Measurements from ENCODE around the gene JADE2.
"Not testable (repeated sequence)": the region's sequence is repeated elsewhere in the genome, so short reads cannot be mapped to it uniquely, and the experiment has no call there.

JADE2 gene

DNA sequence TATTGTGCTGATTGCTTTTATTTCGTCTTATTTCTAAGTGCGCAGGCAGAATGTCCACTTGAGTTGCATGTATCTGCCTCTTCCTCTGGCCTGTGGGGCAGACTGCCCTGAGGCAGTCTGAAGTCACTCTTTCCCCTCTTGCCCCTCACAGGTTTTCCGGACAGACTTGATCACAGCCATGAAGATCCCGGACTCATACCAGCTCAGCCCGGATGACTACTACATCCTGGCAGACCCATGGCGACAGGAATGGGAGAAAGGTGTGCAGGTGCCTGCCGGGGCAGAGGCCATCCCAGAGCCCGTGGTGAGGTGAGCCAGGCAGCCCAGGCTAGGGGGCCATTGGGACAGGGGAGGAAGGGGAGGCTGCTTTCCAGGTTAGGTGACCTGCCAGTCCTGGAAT, 26.4 kb downstream of the JADE2 start:
- no peak for DNase-seq (ENCODE audit: low read depth in 2 of 2)

DNA sequence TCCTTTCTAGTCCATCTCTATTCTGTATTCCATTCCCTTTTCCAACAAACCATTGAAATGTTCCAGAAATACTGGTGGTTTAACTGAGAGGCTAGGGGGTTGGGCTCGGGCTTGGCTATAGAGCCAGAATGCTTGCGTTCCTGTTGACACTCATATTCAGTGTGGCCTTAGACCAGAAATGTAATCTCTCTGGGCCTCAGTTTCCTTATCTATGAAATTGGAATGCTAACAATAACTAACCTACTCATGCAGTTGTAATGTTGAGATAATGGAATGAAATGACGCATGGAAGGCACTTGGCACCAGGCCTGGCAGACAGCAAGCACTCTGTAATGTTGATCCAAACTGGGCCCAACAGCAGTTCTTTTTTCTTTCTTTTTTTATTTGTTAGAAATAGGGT, 26.8 kb downstream of the JADE2 start:
- no peak for DNase-seq (ENCODE audit: low read depth in 2 of 2)

DNA sequence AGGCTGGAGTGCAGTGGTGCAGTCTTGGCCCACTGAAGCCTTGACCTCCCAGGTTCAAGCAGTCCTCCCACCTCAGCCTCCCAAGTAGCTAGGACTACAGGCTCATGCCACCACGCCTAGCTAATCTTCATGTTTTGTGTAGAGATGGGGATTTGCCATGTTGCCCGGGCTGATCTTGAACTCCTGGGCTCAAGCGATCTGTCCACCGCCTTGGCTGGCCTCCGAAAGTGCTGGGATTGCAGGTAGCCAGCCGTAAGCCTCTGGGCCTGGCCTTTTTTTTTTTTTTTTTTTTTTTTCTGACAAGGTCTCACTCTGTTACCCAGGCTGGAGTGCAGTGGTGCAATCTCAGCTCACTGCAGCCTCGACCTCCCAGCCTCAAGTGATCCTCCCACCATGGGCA, 27.2 kb downstream of the JADE2 start:
- DNase-seq (ENCODE audit: low read depth in 2 of 2), result not testable (repeated sequence)

DNA sequence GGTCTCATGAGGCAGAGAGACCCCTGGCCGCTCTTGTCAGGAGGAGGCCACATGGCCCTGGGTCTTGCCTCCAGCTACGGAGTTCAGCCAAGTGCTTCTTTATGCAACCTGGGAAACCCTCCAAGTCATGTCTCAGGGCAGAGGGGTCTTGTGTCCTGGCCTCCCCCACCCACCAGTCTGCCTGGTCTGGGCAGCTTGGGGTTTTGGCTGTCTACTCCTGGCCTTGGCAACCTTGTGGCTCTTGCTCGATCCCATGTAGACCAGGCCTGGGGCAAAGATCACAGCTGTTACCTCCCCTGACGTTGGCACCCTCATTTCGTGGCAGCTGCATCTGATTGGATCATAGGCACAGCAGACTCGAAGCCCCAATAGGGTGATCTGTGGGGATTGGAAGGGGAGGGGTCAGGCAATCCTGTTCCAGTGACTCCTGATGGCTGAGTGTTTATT, 28.4 kb downstream of the JADE2 start:
- no peak for DNase-seq (ENCODE audit: low read depth in 2 of 2)

DNA sequence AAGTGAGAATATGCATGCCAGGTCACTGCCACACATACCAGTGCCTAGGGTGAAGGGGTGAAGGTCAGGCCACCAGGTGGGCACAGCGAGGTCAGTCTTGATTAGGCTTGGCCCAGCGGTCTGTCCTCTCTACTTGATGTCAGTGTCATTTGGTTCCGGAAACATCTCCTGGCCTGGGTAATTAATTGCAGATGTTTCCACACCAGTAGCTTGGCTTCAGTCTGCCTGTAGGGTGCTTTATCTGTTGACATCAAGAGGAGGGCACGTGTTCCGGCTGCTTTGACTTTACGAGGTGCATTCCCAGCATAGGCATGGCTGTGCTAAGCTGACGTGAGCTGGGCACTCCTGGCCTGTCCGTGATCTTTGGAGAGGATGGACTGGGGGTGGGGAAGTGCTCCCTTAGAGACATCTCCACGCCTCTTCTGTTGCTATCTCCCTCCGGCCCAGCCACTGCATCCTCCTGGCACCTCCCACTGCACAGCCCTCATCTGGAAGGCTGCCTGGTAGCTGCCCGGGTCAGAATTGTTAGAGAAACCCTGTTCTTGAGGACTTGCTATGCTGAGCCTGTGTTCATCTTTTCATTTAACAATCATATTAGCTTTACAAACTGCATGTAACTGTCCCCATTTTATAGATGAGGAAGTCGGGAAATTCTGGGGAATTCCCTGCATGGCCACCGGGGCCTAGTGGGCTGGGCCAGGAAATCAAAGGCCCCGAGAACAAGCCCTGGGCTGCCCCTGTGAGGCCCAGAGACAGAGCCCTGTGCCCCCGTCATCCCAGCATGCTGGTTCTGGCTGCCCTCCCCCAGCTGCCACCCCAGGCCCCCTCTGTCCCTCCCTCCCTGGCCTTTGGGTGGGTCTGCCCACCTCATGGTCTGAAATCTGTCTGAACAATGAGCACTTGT, 29.1 kb downstream of the JADE2 start:
- peak in 1 of 2 donors; percentile 27 for DNase-seq (ENCODE audit: low read depth in 2 of 2)

DNA sequence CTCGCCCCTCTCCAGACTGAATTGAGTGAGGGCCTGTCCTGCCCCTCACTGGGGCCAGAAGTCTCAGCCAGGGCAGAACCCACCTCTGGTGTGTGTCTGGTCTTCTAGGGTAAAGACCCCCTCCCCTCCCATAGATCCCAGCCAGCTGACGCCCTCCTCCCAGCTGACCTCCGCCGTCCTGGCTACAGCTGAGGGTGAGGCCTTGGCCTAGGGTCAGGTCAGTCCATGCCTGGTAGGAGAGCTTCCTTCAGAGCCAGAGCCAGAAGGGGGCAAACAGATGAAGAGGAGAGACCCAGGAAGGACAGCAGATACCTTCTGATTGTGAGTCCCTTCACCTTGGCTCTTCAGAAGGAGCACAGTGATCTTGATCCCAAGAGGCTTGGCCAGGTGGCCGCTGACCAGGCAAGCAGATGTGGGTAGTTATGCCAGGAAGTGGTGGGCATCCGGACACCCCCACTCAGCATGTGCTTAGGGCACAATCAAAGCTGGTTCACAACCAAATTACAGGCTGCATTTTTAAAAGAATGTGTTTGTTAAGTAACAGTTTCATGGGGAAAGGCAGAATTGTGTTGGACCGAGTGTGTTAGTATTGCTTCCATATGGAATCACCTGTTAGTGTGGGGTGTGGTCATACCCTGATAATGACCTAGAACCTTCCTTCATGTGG, 29.9 kb downstream of the JADE2 start:
- no peak for DNase-seq (ENCODE audit: low read depth in 2 of 2)

DNA sequence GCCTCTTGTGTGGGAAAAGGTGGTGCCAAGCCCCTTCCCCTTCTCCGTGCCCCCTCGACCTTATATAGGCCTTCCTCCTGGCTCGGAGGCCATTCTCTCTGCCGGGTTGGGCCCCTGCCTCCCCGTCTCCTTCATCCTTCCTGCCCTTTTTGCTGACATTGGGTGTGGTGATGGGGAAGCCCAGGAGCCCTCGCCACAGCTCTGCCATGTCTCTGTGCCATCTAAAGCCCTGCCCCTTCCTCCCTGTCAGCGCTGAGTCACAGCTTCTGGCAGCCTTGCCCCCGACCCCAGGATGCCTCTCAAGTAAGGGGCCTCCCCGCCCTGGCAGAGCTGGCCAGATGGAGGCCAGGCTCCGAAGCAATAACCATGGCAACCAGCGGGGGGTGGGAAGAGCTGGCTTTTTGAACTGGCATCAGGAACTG, 30.4 kb downstream of the JADE2 start:
- DNase-seq (ENCODE audit: low read depth in 2 of 2), result peak; percentile 61 to 71

DNA sequence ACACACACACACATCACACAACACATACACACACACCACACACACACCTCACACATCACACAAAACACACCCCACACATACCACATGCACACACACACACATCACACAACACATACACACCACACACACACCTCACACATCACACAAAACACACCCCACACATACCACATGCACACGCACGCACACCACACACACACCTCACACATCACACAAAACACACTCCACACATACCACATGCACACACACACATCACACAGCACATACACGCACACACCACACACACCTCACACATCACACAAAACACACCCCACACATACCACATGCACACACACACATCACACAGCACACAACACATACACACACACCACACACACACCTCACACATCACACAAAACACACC, 31.1 kb downstream of the JADE2 start:
- DNase-seq (ENCODE audit: low read depth in 2 of 2), result not testable (repeated sequence)

DNA sequence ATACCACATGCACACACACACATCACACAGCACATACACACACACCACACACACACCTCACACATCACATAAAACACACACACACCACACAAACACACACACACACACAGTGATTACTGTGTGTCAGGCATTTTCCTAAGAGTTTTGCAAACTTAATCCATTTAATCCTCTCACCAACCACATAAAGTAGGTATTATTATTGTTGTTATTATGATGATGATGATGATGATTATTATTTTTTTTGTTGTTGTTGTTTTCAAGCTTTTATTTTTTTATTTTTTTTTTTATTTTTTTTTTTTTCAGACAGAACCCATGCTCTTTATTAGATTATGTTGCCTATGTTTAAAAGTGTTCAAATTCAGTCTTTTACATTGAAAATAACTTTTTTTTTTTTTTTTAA, 31.5 kb downstream of the JADE2 start:
- DNase-seq (ENCODE audit: low read depth in 2 of 2), result no peak

DNA sequence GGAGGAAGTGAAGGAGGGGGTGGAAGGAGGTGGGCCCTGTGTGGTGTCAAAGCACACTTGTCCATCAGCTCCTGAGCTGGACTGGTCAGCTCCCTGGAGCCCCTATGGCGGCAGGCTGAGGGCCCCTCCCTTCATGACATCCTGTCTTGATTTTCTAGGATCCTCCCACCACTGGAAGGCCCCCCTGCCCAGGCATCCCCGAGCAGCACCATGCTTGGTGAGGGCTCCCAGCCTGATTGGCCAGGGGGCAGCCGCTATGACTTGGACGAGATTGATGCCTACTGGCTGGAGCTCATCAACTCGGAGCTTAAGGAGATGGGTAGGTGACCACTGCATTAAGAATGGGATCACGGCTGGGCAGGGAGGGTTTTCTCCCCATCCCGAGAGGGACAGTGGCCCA, 34.2 kb downstream of the JADE2 start:
- no peak for DNase-seq (ENCODE audit: low read depth in 2 of 2)

DNA sequence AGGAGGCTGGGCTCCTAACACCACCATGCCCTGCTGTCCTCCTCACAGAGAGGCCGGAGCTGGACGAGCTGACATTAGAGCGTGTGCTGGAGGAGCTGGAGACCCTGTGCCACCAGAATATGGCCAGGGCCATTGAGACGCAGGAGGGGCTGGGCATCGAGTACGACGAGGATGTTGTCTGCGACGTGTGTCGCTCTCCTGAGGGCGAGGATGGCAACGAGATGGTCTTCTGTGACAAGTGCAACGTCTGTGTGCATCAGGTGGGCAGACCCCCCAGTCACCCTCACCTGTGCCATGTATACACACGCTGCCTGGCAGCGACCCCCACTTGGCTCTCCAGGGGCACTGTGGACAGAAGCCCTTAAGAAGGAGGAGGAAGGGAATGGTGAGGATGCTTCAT, 35.2 kb downstream of the JADE2 start:
- DNase-seq (ENCODE audit: low read depth in 2 of 2), result no peak

DNA sequence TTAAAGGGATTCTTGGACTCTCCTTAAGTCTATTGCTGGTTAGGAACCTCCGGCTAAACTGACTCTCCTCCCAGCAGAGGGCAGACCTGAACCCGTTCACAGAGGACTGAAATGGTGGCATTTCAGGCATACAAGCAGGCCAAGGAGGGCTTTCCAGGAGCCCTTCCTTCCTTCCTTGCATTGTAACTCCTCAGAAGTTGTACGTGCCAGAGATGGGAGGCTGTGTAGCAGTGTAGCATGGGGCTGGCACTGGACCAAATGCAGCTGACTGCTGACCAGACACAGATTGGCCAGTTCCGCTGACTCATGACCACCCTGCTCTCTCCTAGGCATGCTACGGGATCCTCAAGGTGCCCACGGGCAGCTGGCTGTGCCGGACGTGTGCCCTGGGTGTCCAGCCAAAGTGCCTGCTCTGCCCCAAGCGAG, 36.4 kb downstream of the JADE2 start:
- DNase-seq (ENCODE audit: low read depth in 2 of 2), result no peak

DNA sequence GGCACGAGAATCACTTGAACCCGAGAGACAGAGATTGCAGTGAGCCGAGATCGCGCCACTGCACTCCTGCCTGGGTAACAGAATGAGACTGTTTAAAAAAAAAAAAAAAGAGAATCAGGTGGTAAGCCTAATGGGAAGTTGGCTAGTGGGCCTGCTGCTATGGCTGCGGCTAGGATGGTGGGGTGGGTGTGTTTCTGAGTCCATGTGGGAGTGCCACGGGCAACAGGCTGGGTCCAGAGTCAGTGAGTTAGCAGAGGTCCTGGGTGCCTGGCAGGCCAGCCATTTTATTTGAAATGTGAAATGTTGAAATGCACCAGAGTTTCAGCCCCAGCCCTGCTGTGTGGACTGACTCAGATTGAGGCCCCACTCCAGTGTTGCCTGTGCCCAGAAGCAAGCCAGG, 37.8 kb downstream of the JADE2 start:
- DNase-seq (ENCODE audit: low read depth in 2 of 2), result no peak

DNA sequence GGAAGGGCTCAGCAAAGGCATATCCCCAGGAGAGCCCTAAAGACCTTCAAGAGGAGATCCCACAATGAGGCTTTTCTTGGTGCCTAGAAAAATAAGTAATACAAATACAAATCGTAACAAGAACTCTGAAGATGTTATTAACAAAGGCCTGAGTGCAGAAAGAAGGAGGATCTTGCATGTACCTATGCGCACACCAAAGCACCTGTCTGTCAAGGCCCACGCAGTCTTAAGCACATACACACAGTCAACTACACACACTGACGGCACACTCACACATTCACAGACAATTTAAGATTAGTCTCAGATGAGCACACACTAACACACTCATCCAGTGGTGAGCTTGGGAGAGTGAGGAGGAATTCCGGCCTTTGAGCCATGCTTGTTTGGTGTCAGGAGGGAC, 38.5 kb downstream of the JADE2 start:
- DNase-seq (ENCODE audit: low read depth in 2 of 2), result no peak

DNA sequence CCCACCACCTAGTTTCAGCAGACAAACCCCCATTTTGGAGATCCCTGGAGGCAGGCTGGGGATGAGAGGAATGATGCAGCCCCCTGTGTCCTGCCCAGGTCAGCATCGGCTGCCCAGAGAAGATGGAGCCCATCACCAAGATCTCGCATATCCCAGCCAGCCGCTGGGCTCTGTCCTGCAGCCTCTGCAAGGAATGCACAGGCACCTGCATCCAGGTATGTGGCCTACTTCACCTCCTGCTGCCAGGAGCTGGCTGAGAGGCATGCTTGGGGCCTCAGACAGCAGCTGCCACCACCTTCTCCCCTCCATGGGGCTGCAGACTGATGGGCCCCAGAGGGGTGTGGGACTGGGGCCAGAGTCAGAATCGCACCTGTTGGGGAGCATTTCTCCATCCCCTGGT, 38.9 kb downstream of the JADE2 start:
- DNase-seq (ENCODE audit: low read depth in 2 of 2), result no peak

DNA sequence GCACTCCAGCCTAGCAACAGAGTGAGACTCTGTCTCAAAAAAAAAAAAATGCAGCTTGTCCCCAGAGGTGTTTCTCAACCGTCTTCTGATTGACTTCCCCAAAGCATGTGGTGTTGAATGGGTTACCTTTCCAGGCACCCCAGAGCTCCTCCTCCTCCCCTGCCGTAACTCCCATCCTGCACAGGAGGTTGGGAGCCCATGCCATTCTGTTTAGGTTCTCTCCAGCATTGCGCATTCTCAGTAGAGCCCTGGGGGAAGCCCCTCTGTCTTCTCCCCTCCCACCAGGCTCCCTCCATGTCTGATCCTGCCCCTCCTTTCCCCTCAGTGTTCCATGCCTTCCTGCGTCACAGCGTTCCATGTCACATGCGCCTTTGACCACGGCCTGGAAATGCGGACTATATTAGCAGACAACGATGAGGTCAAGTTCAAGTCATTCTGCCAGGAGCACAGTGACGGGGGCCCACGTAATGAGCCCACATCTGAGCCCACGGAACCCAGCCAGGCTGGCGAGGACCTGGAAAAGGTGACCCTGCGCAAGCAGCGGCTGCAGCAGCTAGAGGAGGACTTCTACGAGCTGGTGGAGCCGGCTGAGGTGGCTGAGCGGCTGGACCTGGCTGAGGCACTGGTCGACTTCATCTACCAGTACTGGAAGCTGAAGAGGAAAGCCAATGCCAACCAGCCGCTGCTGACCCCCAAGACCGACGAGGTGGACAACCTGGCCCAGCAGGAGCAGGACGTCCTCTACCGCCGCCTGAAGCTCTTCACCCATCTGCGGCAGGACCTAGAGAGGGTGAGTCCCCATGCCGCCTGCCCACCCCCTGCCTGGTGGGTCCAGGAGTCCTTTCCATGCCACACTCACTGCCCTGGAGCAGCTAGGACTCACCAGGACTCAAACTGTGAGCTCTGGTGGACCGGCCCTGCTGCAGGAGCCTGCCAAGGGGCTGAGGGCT, 40.6 kb downstream of the JADE2 start:
- no peak for DNase-seq (ENCODE audit: low read depth in 2 of 2)

DNA sequence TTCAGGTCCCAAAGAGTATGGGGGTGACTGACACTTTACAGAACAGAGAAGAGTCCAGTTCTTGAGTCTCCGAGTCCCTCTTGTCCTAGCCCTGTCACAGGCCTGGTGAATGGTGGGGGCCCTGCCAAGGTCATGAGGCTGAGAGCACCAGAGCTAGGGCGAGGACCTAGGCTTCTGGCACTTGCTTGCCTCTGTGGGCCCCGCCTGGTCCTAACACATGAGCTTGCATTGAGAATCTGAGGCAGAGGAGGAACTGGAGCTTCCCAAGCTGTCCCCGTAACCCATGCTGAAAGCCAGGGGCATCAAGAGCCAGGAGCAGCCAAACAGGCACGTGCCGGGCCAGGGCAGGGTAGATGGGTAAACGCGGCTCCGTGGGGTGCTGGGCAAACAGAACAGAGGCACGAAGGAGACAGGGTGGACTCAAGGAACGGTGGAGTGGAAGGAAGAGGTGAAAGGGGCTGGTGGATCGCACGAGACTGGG, 41.3 kb downstream of the JADE2 start:
- no peak for DNase-seq (ENCODE audit: low read depth in 2 of 2)

DNA sequence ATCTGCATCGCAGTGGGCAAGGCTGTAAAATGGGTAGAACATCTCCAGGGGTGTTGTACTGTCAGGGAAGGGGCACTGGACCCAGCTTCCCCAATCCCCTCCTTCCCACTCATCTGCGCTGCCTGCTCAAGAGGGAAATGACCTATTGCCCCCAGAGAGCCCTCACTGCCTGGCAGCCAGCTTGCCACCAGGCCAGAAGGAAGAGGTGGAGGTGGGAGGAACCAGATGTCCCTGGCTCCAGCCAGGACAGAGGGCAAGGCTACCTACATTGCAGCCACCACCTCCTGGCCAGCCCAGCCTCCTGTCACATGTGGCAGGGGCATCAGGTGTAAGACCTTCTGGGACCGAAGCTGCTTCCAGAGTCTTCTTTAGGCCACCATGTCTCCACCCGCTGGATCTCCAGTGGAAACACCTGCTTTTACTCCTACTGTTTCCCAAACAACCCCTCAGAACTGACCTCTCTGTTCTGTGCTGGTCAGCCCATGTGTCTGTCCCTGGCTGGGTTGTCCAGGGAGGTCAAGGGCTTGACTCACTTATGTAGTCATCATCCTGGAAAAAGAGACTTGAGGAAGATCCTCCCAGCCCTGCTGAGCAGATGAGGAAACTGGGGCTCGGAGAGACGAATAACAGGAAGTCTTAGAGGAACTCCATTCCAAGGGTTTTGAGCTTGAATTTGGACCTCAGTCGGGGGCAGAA, 42.3 kb downstream of the JADE2 start:
- no peak for DNase-seq (ENCODE audit: low read depth in 2 of 2)

DNA sequence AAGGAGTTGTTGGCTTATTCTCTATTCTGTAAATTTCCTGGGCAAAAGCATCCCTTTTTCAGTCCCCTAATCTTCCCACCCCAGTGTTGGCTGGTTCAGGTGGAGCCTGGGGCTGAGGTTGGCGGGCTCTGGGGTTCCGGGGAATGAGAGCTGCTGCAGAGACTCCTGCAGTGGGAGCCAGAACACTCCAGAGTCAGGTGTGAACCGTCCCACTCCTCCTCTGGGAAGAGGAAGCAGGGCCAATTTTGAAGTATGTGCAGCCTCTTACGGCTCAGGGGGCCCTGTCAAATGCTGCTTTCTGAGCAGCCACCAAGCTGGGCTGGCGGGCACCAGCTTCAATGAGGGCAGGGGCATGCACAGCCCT, 42.8 kb downstream of the JADE2 start:
- DNase-seq (ENCODE audit: low read depth in 2 of 2), result no peak

DNA sequence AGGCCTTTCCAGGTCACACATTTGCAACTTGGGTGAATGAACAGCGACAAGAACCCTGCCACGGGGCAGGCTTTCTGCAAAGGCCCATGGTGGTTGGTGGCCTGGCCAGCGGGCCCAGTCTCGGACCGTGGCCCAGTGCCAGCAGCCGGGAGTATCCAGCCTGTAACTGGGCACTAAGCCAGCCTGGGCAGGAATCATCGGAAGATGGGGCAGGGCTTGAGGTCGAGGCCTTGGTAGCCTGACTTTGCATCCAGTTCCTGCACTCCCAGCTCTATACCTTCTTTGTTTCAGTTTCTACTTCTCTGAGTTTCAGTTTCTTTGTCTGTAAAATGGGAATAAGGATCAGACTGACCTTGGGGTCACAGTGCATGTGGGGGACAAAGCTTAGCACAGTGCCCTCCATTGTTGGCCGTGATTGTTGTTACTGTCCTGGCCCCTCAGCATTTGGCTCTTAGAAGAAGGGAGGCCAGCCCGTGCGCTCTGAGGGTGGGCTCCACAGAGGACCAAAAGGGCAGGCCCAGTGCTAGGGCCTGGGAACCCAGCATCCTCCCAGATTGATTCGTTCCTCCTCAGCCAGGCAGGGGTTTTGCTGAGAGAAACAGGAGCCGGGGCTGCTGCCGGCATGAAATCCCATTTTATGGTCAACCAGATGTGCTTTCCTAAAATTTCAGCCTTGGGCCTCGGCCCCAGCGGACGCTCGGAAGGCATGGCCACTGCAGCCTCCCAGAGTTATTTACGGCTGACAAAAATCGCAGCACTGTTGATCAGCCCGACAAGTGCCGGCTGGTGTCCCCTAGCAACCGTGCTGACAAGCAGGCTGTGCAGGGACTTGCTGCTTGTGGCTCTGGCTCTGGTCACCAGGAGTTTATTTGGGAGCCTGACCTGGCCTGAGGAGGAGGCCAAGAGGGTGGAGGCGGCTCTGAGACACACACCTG, 43.6 kb downstream of the JADE2 start:
- DNase-seq (ENCODE audit: low read depth in 2 of 2), result no peak

Measured in activated CD8-positive, alpha-beta memory T cell treated with anti-CD3 and anti-CD28 coated beads for 4 hours (primary cell).